CD14-positive monocyte (primary cell): ENCODE results near the gene MKLN1. TPM values are rescaled to one million over a fixed set of nuclear protein-coding genes. Genes with fewer than 3 reads are reported as not detected.
A peak's percentile ranks its signal among the peaks of the same experiment; 100 is the strongest.
"Not testable (repeated sequence)": the region's sequence is repeated elsewhere in the genome, so short reads cannot be mapped to it uniquely, and the experiment has no call there.

ENCODE experiments used
- DNase-seq, 3 donors: peaks; one replicate each; pipeline ENCODE4 v3.0.0-alpha.2; 2011 to 2022
- H2AFZ ChIP-seq: 2 replicates; pipeline ENCODE4 v1.6.0; 2012; ENCODE audit warnings: mild to moderate bottlenecking, low read depth, low read length, inconsistent platforms; ENCODE audit not compliant: insufficient read depth, poor library complexity, severe bottlenecking
- H3K27ac ChIP-seq, 2 donors: 1 replicate in 1 of 2; 2 replicates in 1 of 2; pipeline ENCODE4 v1.5.1; 2012 to 2013; ENCODE audit warnings: low read length in 2 of 2, control low read depth in 1 of 2, inconsistent platforms in 1 of 2, low read depth in 1 of 2, mild to moderate bottlenecking in 1 of 2
- H3K27me3 ChIP-seq, 2 donors: one replicate each; pipeline versions ENCODE4 v1.6.0 to v1.6.1; 2011 to 2013; ENCODE audit warnings: low read length in 2 of 2; ENCODE audit not compliant: control insufficient read depth in 2 of 2, insufficient read depth in 2 of 2
- H3K36me3 ChIP-seq, 2 donors: replicated peaks in 1 of 2; 1 replicate in 1 of 2; 2 replicates in 1 of 2; pipeline versions ENCODE4 v1.5.1 to v1.6.1; 2012 to 2013; ENCODE audit warnings: low read length in 2 of 2, control low read depth in 1 of 2, inconsistent platforms in 1 of 2, mild to moderate bottlenecking in 1 of 2; ENCODE audit not compliant: insufficient read depth in 2 of 2, control insufficient read depth in 1 of 2
- H3K4me1 ChIP-seq, 2 donors: 1 replicate in 1 of 2; 2 replicates in 1 of 2; pipeline versions ENCODE4 v1.5.1 to v1.6.1; 2012 to 2013; ENCODE audit warnings: low read length in 2 of 2, control low read depth in 1 of 2, inconsistent platforms in 1 of 2, mild to moderate bottlenecking in 1 of 2, moderate library complexity in 1 of 2; ENCODE audit not compliant: insufficient read depth in 2 of 2, control insufficient read depth in 1 of 2
- H3K4me2 ChIP-seq: replicated peaks from 2 replicates; pipeline ENCODE3; 2012; ENCODE audit warnings: low read length, moderate library complexity, mild to moderate bottlenecking; ENCODE audit not compliant: poor library complexity, severe bottlenecking; ENCODE audit errors: extremely low read depth
- H3K4me3 ChIP-seq, 3 experiments: fragments of 200-600 bp in 1 of 3; sonication (generic) in 1 of 3; replicated peaks in 1 of 3; 1 replicate in 2 of 3; 2 replicates in 1 of 3; pipeline ENCODE4 v1.5.1; 2011 to 2013; ENCODE audit warnings: low read length in 3 of 3, mild to moderate bottlenecking in 3 of 3, control low read depth in 2 of 3, low read depth in 2 of 3, inconsistent platforms in 1 of 3, moderate library complexity in 1 of 3
- H3K79me2 ChIP-seq: 2 replicates; pipeline ENCODE4 v1.6.0; 2012; ENCODE audit warnings: mild to moderate bottlenecking, control low read depth, inconsistent platforms, low read length, moderate library complexity; ENCODE audit not compliant: insufficient read depth
- H3K9ac ChIP-seq: 2 replicates; pipeline ENCODE4 v1.6.0; 2017; ENCODE audit warnings: low read length, mild to moderate bottlenecking; ENCODE audit not compliant: insufficient read depth, poor library complexity, severe bottlenecking
- H3K9me3 ChIP-seq, 2 donors: replicated peaks in 1 of 2; 1 replicate in 1 of 2; 2 replicates in 1 of 2; pipeline versions ENCODE4 v1.5.1 to v1.6.1; 2012 to 2013; ENCODE audit warnings: low read length in 2 of 2, control low read depth in 1 of 2; ENCODE audit not compliant: control insufficient read depth in 1 of 2, insufficient read depth in 1 of 2
- H4K20me1 ChIP-seq: 2 replicates; pipeline ENCODE4 v1.6.0; 2012; ENCODE audit warnings: mild to moderate bottlenecking, low read length, control low read depth, moderate library complexity; ENCODE audit not compliant: insufficient read depth
- H3K27ac Mint-ChIP-seq, 7 donors: one replicate each; pipeline ENCODE4 v1.8.0; 2020; ENCODE audit warnings: mild to moderate bottlenecking in 7 of 7, mixed read lengths in 7 of 7, moderate library complexity in 6 of 7, inconsistent platforms in 2 of 7
- H3K27me3 Mint-ChIP-seq, 3 donors: one replicate each; pipeline ENCODE4 v1.8.0; 2021 to 2022; ENCODE audit warnings: low read depth in 3 of 3, mild to moderate bottlenecking in 3 of 3, mixed read lengths in 3 of 3, moderate library complexity in 3 of 3, inconsistent platforms in 1 of 3
- H3K36me3 Mint-ChIP-seq, 2 donors: one replicate each; pipeline ENCODE4 v1.8.0; 2020; ENCODE audit warnings: mixed read lengths in 2 of 2, inconsistent platforms in 1 of 2, mild to moderate bottlenecking in 1 of 2
- H3K4me1 Mint-ChIP-seq: one replicate; pipeline ENCODE4 v1.8.0; 2020; ENCODE audit warnings: mild to moderate bottlenecking, mixed read lengths
- H3K4me3 Mint-ChIP-seq, 2 donors: one replicate each; pipeline ENCODE4 v1.8.0; 2020; ENCODE audit warnings: mild to moderate bottlenecking in 2 of 2, mixed read lengths in 2 of 2, moderate library complexity in 1 of 2
- H3K9me3 Mint-ChIP-seq, 7 donors: one replicate each; pipeline ENCODE4 v1.8.0; 2020 to 2022; ENCODE audit warnings: mixed read lengths in 7 of 7, mild to moderate bottlenecking in 6 of 7, moderate library complexity in 6 of 7, inconsistent platforms in 2 of 7
- WGBS: methylation state at CpG from one replicate; pipeline ENCODE4 v1.1.5; 2013; ENCODE audit warnings: missing lambda C conversion rate; ENCODE audit not compliant: insufficient coverage; 5-methylcytosine and 5-hydroxymethylcytosine counted together
- intact Hi-C, 2 donors: fragments of 100-400 bp; cut with micrococcal nuclease; formaldehyde crosslinking; loops; one replicate each; pipeline versions ENCODE4 v1.15.0 to v1.15.1; 2023
- polyA plus RNA-seq, 3 donors: library from polyadenylated mRNA; depleted of rRNA in 1 of 3; unstranded in 2 of 3; stranded (reverse) in 1 of 3; fragments of 300-500 nt in 2 of 3; fragments of >200 nt in 1 of 3; fragmentation: Illumina TruSeq in 2 of 3; gene quantifications; 1 replicate in 2 of 3; 2 replicates in 1 of 3; pipeline ENCODE4 v1.2.3, GENCODE V29; 2012 to 2021
- TF ChIP-seq, protein P1 (sequence below): fragments of 200-600 bp; IDR thresholded peaks from one replicate; pipeline ENCODE4 v1.8.0; 2022; ENCODE audit warnings: antibody characterized with exemption, mild to moderate bottlenecking

MKLN1 gene
- polyA plus RNA-seq, 3 donors, result 12.2 to 18.5 (median 17.2) TPM

DNA sequence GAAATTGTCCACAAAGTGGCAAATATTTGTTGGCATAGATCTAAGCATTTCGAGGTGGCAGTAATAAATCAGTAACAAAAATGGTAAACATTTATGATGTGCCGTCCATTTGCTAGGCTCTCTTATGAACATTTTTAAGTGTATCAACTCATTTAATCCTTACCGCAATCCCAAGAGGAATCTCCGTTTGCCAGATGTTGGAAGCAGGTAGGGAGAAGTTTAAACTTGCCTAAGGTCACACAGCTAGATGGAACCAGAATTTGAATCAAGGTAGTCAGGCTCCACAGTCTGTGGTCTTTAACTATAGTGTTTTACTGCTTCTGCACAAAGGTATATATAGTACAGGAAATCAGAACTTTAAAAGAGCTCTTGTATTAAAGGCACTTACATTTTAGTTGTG lies 2.6 kb downstream of the MKLN1 start:
- Histone ChIP-seq H3K4me3 (no peak overlapping the region), H3K4me2 (peak overlapping the region; percentile 90), H3K9ac (no peak overlapping the region), H3K79me2 (peaks cover 84% of the 10 kb centered on the region), H3K4me1 (peaks cover 24 to 28% of the 10 kb centered on the region in 2 donors), H3K9me3 (no peaks in the 10 kb centered on the region), H3K36me3 (peaks cover 0 to 10% of the 10 kb centered on the region in 2 donors), H3K27ac (no peak overlapping the region), H4K20me1 (peaks cover 17% of the 10 kb centered on the region), H3K27me3 (no peaks in the 10 kb centered on the region), H2AFZ (no peak overlapping the region)
- Mint-ChIP-seq H3K9me3 (peaks cover 0 to 9% (median 4%) of the 10 kb centered on the region in 7 donors), H3K36me3 (peaks cover 8 to 19% of the 10 kb centered on the region in 2 donors), H3K4me1 (peaks cover 37% of the 10 kb centered on the region), H3K27me3 (peaks cover 0 to 3% (median 0%) of the 10 kb centered on the region in 3 donors), H3K4me3 (peak overlapping the region in 1 of 2 donors; percentile 18), H3K27ac (no peak overlapping the region)
- intact Hi-C loops, result no loop called here
- DNase-seq, result no peak
- no CpG with 5 or more reads among the region's 4 CpGs for WGBS
- TF ChIP-seq, protein P1, sequence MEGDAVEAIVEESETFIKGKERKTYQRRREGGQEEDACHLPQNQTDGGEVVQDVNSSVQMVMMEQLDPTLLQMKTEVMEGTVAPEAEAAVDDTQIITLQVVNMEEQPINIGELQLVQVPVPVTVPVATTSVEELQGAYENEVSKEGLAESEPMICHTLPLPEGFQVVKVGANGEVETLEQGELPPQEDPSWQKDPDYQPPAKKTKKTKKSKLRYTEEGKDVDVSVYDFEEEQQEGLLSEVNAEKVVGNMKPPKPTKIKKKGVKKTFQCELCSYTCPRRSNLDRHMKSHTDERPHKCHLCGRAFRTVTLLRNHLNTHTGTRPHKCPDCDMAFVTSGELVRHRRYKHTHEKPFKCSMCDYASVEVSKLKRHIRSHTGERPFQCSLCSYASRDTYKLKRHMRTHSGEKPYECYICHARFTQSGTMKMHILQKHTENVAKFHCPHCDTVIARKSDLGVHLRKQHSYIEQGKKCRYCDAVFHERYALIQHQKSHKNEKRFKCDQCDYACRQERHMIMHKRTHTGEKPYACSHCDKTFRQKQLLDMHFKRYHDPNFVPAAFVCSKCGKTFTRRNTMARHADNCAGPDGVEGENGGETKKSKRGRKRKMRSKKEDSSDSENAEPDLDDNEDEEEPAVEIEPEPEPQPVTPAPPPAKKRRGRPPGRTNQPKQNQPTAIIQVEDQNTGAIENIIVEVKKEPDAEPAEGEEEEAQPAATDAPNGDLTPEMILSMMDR, result no peak

DNA sequence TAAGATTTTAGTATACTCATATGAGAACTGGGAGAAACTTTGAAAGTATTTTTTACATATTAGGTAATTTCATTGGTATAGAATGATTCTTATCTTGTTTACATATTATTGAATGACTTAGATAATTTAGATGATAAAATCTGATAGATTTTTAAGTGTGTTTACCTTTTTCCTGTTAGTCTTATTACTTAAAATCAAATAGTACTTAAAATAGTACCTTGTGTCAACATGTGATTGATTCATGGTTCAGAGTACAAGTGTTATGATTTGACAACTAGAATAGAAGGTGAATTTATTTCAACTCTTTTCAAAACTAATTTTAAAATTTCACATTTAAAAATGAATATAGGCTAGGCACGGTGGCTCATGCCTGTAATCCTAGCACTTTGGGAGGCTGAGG lies 4.1 kb downstream of the MKLN1 start:
- H3K27ac Mint-ChIP-seq, result no peak overlapping the region
- H3K27ac ChIP-seq, result no peak overlapping the region
- H3K36me3 Mint-ChIP-seq, result peaks cover 12 to 30% of the 10 kb centered on the region in 2 donors
- H3K36me3 ChIP-seq, result peaks cover 0 to 10% of the 10 kb centered on the region in 2 donors
- TF ChIP-seq, protein P1, result no peak
- WGBS, result no CpG with 5 or more reads among the region's 1 CpG
- peaks cover 17% of the 10 kb centered on the region for H4K20me1 ChIP-seq
- no peak overlapping the region for H3K4me3 Mint-ChIP-seq
- peaks cover 99% of the 10 kb centered on the region for H3K79me2 ChIP-seq
- DNase-seq, result no peak
- no peak overlapping the region for H3K4me2 ChIP-seq
- no peak overlapping the region for H3K9ac ChIP-seq
- H3K4me3 ChIP-seq, result no peak overlapping the region
- H3K9me3 ChIP-seq, result peaks cover 0 to 10% of the 10 kb centered on the region in 2 donors
- no peak overlapping the region for H2AFZ ChIP-seq
- peaks cover 0 to 1% (median 0%) of the 10 kb centered on the region in 3 donors for H3K27me3 Mint-ChIP-seq
- peaks cover 6 to 22% (median 14%) of the 10 kb centered on the region in 7 donors for H3K9me3 Mint-ChIP-seq
- intact Hi-C loops, result no loop called here
- H3K4me1 Mint-ChIP-seq, result peaks cover 29% of the 10 kb centered on the region
- H3K4me1 ChIP-seq, result peaks cover 21 to 24% of the 10 kb centered on the region in 2 donors
- no peaks in the 10 kb centered on the region for H3K27me3 ChIP-seq

DNA sequence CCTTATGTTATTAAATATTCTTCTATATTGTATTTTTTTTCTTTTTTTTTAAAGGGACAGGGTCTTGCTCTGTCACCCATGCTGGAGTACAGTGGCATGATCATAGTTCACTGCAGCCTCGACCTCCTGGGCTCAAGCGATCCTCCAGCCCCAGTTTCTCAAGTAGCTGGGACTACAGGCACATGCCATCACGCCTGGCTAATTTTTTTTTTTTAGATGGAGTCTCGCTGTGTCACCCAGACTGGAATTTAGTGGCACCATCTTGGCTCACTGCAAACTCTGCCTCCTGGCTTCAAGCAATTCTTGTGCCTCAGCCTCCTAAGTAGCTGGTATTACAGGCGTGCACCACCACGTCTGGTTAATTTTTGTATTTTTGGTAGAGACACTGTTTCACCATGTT lies 5.1 kb downstream of the MKLN1 start:
- WGBS, result 100% methylated on average over 4 of the region's 6 CpGs
- H3K27ac ChIP-seq, DNase-seq, H3K27me3 ChIP-seq, H3K36me3 ChIP-seq, H3K4me2 ChIP-seq, intact Hi-C loops, H3K4me3 ChIP-seq, H2AFZ ChIP-seq, H3K9ac ChIP-seq, H3K4me3 Mint-ChIP-seq, H3K27me3 Mint-ChIP-seq: not testable (repeated sequence)
- Histone ChIP-seq H3K4me1 (peaks cover 17 to 19% of the 10 kb centered on the region in 2 donors), H3K9me3 (peaks cover 0 to 16% of the 10 kb centered on the region in 2 donors), H3K79me2 (peaks cover 100% of the 10 kb centered on the region), H4K20me1 (peaks cover 23% of the 10 kb centered on the region)
- Mint-ChIP-seq H3K9me3 (peaks cover 9 to 27% (median 20%) of the 10 kb centered on the region in 7 donors), H3K4me1 (peaks cover 25% of the 10 kb centered on the region), H3K36me3 (peaks cover 14 to 34% of the 10 kb centered on the region in 2 donors), H3K27ac (peak overlapping the region in 1 of 7 donors; percentile 26)
